ENCODE data around the gene FAM53A.

FAM53A gene

GRCh38 chr4:1626151-1626550 is 58.0 kb downstream of the FAM53A start:
- CTCF ChIA-PET, result no interaction called here
- H3K27ac ChIP-seq, result no peak overlapping the region
- no peak for TF ChIP-seq CTCF (conservative IDR thresholded peaks at IDR 0.05; ENCODE audit: low read depth)
- DNase-seq (ENCODE audit: low spot score), result no peak
- POLR2A ChIA-PET (ENCODE audit: low non-redundant PET), result no interaction called here

- no peak for TF ChIP-seq CTCF (conservative IDR thresholded peaks at IDR 0.05; ENCODE audit: low read depth)
- ChIA-PET POLR2A (ENCODE audit: low non-redundant PET) (no interaction called here), CTCF (no interaction called here)
- DNase-seq (ENCODE audit: low spot score), result no peak
- no peak overlapping the region for H3K27ac ChIP-seq
These were observed 58.4 kb downstream of the FAM53A start for GRCh38 chr4:1625600-1626138.

DNA sequence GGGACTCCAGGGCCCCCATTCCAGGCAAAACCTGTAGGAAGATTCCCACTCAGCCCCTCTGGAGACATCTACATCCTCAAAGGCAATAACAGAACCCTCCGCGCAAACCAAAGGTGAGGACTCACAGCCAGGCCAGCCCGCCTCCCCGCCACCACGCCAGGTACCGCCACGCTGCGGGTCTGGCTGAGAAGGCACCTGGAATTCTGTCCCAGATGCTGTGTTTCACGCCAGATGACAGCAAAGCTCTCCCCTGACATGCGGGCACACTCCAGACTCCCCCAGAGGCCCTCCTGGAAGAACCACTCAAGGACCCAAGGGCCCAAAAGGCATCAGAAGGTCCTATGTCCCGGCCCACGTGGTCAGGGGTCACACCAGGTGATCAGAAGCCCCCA is 59.6 kb downstream of the FAM53A start:
- CTCF ChIA-PET, result no interaction called here
- no peak overlapping the region for H3K27ac ChIP-seq
- POLR2A ChIA-PET (ENCODE audit: low non-redundant PET), result no interaction called here
- no peak for TF ChIP-seq CTCF (conservative IDR thresholded peaks at IDR 0.05; ENCODE audit: low read depth)
- DNase-seq (ENCODE audit: low spot score), result no peak

- no peak overlapping the region for H3K27ac ChIP-seq
- no peak for TF ChIP-seq CTCF (conservative IDR thresholded peaks at IDR 0.05; ENCODE audit: low read depth)
- POLR2A ChIA-PET (ENCODE audit: low non-redundant PET), result no interaction called here
- CTCF ChIA-PET, result no interaction called here
- DNase-seq (ENCODE audit: low spot score), result no peak
These were observed 60.1 kb downstream of the FAM53A start for GRCh38 chr4:1623821-1624518.

- no peak for DNase-seq (ENCODE audit: low spot score)
- CTCF ChIA-PET, result no interaction called here
- no peak for TF ChIP-seq CTCF (conservative IDR thresholded peaks at IDR 0.05; ENCODE audit: low read depth)
- no peak overlapping the region for H3K27ac ChIP-seq
- POLR2A ChIA-PET (ENCODE audit: low non-redundant PET), result no interaction called here
These were observed 60.7 kb downstream of the FAM53A start for GRCh38 chr4:1623400-1623799.

- POLR2A ChIA-PET (ENCODE audit: low non-redundant PET), result no interaction called here
- no peak for TF ChIP-seq CTCF (conservative IDR thresholded peaks at IDR 0.05; ENCODE audit: low read depth)
- CTCF ChIA-PET, result no interaction called here
- no peak for DNase-seq (ENCODE audit: low spot score)
- H3K27ac ChIP-seq, result no peak overlapping the region
These were observed 61.2 kb downstream of the FAM53A start for GRCh38 chr4:1622956-1623355.
